GM18517 (cell line): Measurements from ENCODE around the gene GMIP.
"Not testable (repeated sequence)": the region's sequence is repeated elsewhere in the genome, so short reads cannot be mapped to it uniquely, and the experiment has no call there.

ENCODE experiments used
- ATAC-seq: cut with Tn5 transposase; IDR thresholded peaks from one replicate; pipeline ENCODE4 v1.9.1; 2021; ENCODE audit warnings: mild to moderate bottlenecking, moderate library complexity; ENCODE audit not compliant: unreplicated experiment

Gene GMIP, protein sequence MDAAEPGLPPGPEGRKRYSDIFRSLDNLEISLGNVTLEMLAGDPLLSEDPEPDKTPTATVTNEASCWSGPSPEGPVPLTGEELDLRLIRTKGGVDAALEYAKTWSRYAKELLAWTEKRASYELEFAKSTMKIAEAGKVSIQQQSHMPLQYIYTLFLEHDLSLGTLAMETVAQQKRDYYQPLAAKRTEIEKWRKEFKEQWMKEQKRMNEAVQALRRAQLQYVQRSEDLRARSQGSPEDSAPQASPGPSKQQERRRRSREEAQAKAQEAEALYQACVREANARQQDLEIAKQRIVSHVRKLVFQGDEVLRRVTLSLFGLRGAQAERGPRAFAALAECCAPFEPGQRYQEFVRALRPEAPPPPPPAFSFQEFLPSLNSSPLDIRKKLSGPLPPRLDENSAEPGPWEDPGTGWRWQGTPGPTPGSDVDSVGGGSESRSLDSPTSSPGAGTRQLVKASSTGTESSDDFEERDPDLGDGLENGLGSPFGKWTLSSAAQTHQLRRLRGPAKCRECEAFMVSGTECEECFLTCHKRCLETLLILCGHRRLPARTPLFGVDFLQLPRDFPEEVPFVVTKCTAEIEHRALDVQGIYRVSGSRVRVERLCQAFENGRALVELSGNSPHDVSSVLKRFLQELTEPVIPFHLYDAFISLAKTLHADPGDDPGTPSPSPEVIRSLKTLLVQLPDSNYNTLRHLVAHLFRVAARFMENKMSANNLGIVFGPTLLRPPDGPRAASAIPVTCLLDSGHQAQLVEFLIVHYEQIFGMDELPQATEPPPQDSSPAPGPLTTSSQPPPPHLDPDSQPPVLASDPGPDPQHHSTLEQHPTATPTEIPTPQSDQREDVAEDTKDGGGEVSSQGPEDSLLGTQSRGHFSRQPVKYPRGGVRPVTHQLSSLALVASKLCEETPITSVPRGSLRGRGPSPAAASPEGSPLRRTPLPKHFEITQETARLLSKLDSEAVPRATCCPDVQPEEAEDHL

DNA sequence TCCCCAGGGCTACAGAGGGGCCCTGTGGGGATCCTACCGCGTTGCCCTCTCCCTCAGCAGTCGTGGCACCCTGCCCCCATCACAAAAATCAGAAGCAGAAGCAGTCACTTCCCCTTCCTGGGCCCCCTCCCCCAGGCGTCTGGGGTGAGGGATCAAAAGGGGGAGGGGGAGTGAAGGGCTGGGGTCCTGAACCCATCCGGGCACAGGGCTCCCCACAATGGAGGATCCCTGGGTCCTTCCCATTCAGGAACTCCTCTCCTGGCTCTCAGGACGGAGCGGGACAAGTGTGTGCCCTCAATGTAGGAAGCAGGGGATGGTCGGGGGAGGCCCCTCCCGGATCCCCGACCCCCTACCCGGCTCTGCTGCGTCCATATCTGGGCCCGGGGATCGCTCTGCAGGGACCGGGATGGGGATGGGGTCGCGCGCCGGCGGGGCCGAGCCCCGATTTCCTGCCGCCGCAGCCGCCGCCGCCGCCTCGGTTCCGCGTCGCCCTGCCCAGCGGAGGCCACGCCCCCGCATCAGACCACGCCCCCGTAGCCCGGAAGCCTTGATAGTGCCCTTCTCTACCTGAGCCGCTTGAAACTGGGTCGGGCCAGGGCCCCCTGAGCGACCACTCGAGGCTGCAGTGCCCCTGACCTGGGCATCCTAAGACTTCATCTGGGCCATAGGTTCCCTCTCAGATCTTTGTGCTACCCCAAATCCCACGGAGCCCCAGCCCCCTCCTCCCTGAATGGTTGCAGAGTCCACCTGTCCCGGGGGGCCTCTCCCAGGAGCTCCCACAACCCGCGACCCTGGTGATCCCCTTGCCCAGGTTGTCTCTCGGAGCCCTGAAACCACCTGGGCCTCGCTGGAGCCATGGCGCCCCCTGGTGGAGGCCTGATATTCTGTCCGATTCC is at the start of gene GMIP:
Gene GMIP, minus strand, starts transcription at position 500 of the 896 bp plus-strand sequence. Its CDS starts 128 bp downstream, at position 372.
- no peak for ATAC-seq

DNA sequence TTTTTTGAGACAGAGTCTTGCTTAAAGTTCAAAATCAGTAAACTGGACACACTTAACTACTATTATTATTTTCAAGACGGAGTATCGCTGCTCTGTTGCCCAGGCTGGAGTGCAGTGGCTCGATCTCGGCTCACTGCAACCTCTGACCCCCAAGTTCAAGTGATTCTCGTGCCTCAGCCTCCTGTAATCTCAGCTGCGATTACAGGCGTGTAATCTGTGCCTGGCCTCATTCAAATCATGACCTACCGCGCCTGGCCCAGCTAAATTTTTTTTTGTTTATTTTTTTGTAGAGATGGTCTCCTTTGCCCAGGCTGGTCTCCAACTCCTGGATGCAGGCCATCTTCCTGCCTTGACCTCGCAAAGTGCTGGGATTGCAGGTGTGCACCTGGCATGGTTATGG is 48.2 kb upstream of the GMIP start:
- ATAC-seq: no peak

GRCh38 chr19:19689023-19689422 is 45.6 kb upstream of the GMIP start:
- ATAC-seq: not testable (repeated sequence)

GRCh38 chr19:19687090-19687489 is 43.6 kb upstream of the GMIP start:
- no peak for ATAC-seq

GRCh38 chr19:19686580-19686979 is 43.1 kb upstream of the GMIP start:
- no peak for ATAC-seq

- ATAC-seq: not testable (repeated sequence)
Observed at GRCh38 chr19:19686119-19686518, 42.7 kb upstream of the GMIP start.

- no peak for ATAC-seq
Observed at GRCh38 chr19:19679176-19680073, 36.0 kb upstream of the GMIP start.

DNA sequence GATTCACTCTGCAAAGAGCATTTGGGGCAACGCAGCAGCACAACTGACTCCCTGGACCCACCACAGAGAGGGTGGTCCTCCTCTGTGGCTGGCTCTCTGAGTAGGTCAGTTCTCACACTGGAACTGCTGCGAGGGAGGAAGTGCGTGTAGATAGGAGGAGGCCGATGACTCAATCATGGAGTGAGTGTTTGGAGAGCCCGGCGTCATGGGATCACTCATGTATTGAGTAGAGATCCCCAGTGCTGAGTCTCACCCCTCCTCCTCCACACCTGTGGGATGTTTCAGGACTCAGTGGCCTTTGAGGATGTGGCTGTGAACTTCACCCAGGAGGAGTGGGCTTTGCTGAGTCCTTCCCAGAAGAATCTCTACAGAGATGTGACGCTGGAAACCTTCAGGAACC is 34.1 kb upstream of the GMIP start:
- ATAC-seq: no peak

- no peak for ATAC-seq
Observed at GRCh38 chr19:19674315-19674714, 30.9 kb upstream of the GMIP start.

DNA sequence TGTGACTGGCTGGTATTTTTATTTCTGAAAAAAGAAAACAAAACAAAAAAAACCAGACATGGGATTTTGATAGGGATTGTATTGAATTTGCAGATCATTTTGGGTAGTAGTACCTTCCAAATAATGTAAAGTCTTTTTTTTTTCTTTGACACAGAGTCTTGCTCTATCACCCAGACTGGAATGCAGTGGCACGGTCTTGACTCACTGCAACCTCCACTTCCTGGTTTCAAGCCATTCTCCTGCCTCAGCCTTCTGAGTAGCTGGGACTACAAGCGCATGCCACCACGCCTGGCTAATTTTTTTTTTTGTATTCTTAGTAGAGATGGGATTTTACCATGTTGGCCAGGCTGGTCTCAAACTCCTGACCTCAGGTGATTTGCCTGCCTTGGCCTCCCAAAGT is 29.4 kb upstream of the GMIP start:
- ATAC-seq: no peak

DNA sequence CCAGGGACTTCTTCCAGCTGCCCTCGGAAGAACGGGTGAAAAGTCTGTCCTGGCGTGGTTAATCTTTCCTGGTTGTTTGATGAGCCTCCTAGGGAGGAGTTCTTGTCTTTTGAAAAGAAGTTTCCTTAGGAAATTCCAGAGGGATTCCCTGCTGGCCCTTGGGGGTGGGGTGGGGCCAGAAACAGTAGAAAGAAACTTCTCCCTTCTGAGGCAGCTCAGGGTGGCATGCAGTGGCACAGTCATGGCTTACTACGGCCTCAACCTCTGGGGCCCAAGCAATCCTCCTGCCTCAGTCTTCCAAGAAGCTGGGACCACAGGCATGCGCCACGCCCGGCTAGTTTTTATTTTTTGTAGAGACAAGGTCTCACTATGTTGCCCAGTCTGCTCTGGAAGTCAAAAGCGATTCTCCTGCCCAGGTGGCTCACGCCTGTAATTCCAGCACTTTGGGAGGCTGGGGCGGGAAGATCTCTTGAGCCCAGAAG is 26.7 kb upstream of the GMIP start:
- ATAC-seq: no peak

GRCh38 chr19:19668230-19669012 is 25.0 kb upstream of the GMIP start, which contains the start of gene ZNF101:
Gene ZNF101, plus strand, starts transcription at chr19:19668839. Its CDS starts 125 bp downstream, at chr19:19668964.
- peak; percentile 56 for ATAC-seq

- ATAC-seq: not testable (repeated sequence)
Observed at GRCh38 chr19:19665420-19665948, 22.0 kb upstream of the GMIP start.

DNA sequence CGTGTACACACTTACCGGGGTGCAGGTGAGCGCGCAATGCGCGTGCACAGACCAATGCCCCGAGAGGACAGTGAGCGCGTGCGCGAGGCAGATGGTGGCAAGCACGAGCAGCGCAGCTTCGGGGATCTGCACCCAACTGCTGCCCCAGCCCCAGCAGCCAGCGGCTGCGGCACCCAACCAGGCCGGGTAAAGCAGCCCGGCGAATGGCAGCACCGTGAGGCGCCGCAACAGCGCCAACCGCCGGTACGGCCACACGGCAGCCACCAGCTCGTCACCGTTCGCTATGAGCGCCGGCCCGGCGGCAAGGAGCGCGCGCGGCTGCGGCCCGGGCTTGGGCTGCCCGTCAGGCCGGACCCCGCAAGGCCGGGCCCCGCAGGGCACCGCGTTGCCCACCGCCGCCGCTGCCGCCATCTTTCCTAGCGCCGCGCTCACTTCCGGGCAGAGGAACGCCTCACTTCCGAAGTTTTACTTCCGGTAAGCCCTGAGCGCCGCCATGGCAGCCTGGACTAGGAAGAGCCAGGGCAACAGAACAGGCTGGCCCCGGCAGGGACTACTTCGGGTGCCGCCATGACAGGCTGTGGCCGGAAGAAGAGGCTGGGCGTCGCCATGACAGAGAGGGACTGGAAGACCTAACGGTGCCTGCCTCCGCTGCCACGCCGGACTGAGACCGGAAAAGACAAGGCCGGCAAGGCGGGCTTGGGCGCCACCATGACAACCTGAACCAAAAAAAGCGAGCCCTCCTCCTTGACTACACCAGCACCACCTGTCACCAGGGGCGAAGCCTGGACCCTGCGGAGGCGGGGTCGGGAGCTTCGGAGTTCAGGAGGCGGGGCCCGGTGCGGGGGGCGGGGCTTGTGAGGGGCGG is 20.0 kb upstream of the GMIP start, which contains the start of gene ATP13A1:
Gene ATP13A1, minus strand, starts transcription at position 421 of the 865 bp plus-strand sequence. Its CDS starts 10 bp downstream, at position 411.
- ATAC-seq: peak; percentile 64

- no peak for ATAC-seq
Observed at GRCh38 chr19:19662871-19663255, 19.4 kb upstream of the GMIP start.

- ATAC-seq: no peak
Observed at GRCh38 chr19:19662344-19662743, 18.9 kb upstream of the GMIP start.

DNA sequence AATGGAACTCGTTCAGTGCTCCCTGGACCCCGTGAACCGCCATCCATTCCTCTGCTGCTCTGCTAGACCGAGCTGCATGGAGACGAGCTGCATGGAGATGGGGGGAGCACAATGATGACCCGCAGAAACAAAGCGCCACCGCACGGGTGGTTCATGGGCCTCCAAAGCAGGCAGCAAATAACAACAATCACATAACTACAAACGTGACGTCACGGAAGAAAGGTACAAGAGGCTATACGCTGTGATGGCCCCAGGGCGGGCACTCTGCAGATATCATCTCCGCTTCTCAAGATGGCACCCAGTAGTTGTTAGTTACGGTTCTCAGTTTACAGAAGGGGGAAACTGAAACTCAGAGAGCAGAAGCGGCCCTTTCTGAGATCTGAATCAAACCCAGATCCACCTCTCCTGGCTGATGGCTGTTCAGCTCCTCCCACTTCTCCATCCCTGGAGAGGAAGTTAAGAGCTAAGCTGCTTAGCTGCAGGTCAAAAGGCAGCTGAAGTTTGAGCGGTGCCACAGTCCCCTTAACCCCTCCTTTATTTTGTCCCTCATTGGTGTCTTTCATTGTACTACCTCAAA is 18.3 kb upstream of the GMIP start:
- ATAC-seq: peak; percentile 41
